SH-SY5Y (cell line): Measurements from ENCODE around the gene BTN1A1.

ENCODE experiments used
- GATA2 ChIP-seq: IDR thresholded peaks from 2 replicates; pipeline ENCODE4 v1.6.1; 2011; ENCODE audit warnings: mild to moderate bottlenecking, low read depth, low read length
- GATA3 ChIP-seq: IDR thresholded peaks from 2 replicates; pipeline ENCODE4 v1.6.1; 2011; ENCODE audit warnings: low read depth, mild to moderate bottlenecking, low read length, moderate library complexity

DNA sequence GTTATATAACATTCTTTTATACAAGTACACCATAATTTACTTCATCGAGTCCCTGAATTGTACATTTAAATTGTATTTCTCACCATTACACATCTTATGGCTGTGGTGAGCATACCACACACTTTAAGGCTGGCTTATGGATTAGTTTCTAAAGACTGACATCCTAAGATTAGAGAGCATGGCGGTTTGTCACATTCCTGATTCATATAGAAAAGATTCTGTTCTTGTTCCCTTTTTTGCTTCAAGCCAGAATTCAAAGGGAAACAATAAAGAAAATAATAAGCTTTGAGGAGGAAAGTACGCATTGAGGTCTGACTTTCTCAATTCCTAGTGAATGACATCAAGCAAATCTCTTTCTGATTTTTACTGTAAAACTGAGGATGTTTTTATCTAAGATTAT lies 2.5 kb downstream of the BTN1A1 start:
- TF ChIP-seq GATA3 (no peak), GATA2 (no peak)
